Body of pancreas (tissue), 4 donors: ENCODE results near the gene SLC29A3. TPM values are rescaled to one million over a fixed set of nuclear protein-coding genes. Genes with fewer than 3 reads are reported as not detected.

ENCODE experiments used
- ATAC-seq: fragments of 150-250 bp; one replicate; pipeline ENCODE4 v1.9.1; 2016
- DNase-seq, 4 donors: peaks; one replicate each; pipeline ENCODE4 v3.0.0-alpha.2; 2019
- H3K27ac ChIP-seq, 4 donors: fragments of 200-600 bp; sonication (generic); 1 replicate in 3 of 4; 2 replicates in 1 of 4; pipeline versions ENCODE4 v1.5.1 to v1.6.1; 2016 to 2019; ENCODE audit warnings: mild to moderate bottlenecking in 1 of 4, mixed read lengths in 1 of 4, moderate library complexity in 1 of 4
- H3K27me3 ChIP-seq, 2 donors: fragments of 200-600 bp; sonication (generic); one replicate each; pipeline ENCODE4 v1.6.0; 2016; ENCODE audit warnings: mild to moderate bottlenecking in 1 of 2
- H3K36me3 ChIP-seq, 2 donors: fragments of 200-600 bp; sonication (generic); replicated peaks in 1 of 2; 2 replicates each; pipeline ENCODE4 v1.5.1; 2016; ENCODE audit warnings: low read depth in 2 of 2; ENCODE audit not compliant: insufficient read depth in 1 of 2
- H3K4me1 ChIP-seq: fragments of 200-600 bp; sonication (generic); one replicate; pipeline ENCODE4 v1.6.0; 2016
- H3K4me3 ChIP-seq, 2 donors: fragments of 200-600 bp; sonication (generic); 1 replicate in 1 of 2; 2 replicates in 1 of 2; pipeline ENCODE4 v1.5.1; 2016 to 2019
- H3K9me3 ChIP-seq, 3 donors: fragments of 200-600 bp; sonication (generic); 1 replicate in 2 of 3; 2 replicates in 1 of 3; pipeline ENCODE4 v1.5.1; 2016
- POLR2A ChIP-seq, 3 donors: fragments of 450-650 bp; IDR thresholded peaks; one replicate each; pipeline ENCODE4 v1.6.1; 2016; ENCODE audit warnings: antibody characterized with exemption in 3 of 3, mild to moderate bottlenecking in 2 of 3
- WGBS, 2 donors: methylation state at CpG; one replicate each; pipeline ENCODE4 v1.1.5; 2017; 5-methylcytosine and 5-hydroxymethylcytosine counted together
- intact Hi-C: fragments of 100-400 bp; cut with DNase I; formaldehyde crosslinking; loops from one replicate; pipeline ENCODE4 v1.15.1; 2023
- total RNA-seq, 2 donors: library from RNA; depleted of rRNA; stranded (reverse); fragments of >200 nt; gene quantifications; one replicate each; pipeline ENCODE4 v1.1.0, GENCODE V29; 2016
- TF ChIP-seq, protein P1 (sequence below), 7 experiments: fragments of 450-650 bp in 4 of 7; fragments of 200-600 bp in 3 of 7; sonication (generic) in 3 of 7; IDR thresholded peaks; one replicate each; pipeline ENCODE4 v1.5.1; 2016 to 2019; ENCODE audit warnings: antibody characterized with exemption in 7 of 7

Gene SLC29A3
- total RNA-seq, 2 donors from 2014 or later, result 0.99 to 5.2 TPM

DNA sequence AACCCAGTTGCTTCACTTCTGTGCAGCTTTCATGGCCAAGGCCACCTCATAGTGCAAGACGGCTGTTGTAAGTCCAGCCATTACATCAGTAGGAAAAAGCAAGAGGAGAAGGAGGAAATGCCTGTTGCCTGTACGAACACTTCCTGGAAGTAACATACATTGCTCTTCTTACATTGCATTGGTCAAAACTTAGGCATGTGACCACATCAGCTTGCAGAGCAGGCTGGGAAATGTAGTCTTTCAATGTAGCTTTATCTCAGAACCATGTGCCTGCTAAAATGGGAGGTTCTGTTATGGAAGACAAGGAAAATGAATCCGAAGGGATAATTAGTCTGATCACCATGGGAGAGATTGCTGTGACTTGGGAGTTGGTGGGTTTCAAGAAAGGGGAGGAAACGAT lies 4.3 kb downstream of the SLC29A3 start:
- WGBS, 2 donors, result 83 to 86% methylated on average over 4 of the region's 4 CpGs

DNA sequence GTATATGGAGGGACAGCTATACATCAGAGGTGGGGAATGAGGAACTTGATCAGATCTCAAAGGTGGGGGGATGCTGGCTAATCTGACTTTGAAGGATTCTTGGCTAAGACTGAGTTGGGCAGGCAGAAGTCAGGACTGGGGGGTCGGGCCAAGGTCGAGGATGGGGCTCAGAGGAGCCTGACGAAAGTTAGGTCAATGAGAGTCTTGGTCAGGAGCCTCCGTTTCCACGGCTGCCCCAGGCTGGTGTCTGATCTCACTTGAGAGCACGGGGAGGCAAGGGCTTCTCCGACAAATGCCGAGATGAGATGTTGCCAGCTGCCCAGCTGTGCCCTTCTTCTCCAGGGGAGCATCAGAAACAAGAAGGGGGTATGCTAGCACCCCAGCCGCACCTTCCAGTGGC lies 5.7 kb downstream of the SLC29A3 start:
- WGBS, 2 donors, result 85 to 87% methylated on average over 3 to 9 of the region's 9 CpGs
- peaks cover 5% of the 10 kb centered on the region for H3K4me1 ChIP-seq
- no peak overlapping the region for H3K4me3 ChIP-seq
- no peak overlapping the region for H3K27ac ChIP-seq
- DNase-seq, result no peak
- H3K36me3 ChIP-seq, result no peaks in the 10 kb centered on the region
- intact Hi-C loops, result no loop called here
- no peaks in the 10 kb centered on the region for H3K9me3 ChIP-seq
- TF ChIP-seq, protein P1, sequence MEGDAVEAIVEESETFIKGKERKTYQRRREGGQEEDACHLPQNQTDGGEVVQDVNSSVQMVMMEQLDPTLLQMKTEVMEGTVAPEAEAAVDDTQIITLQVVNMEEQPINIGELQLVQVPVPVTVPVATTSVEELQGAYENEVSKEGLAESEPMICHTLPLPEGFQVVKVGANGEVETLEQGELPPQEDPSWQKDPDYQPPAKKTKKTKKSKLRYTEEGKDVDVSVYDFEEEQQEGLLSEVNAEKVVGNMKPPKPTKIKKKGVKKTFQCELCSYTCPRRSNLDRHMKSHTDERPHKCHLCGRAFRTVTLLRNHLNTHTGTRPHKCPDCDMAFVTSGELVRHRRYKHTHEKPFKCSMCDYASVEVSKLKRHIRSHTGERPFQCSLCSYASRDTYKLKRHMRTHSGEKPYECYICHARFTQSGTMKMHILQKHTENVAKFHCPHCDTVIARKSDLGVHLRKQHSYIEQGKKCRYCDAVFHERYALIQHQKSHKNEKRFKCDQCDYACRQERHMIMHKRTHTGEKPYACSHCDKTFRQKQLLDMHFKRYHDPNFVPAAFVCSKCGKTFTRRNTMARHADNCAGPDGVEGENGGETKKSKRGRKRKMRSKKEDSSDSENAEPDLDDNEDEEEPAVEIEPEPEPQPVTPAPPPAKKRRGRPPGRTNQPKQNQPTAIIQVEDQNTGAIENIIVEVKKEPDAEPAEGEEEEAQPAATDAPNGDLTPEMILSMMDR (IDR thresholded peaks at IDR 0.05), result no peak
- no peak for TF ChIP-seq POLR2A (IDR thresholded peaks at IDR 0.05)
- ATAC-seq, result no peak
- H3K27me3 ChIP-seq, result no peaks in the 10 kb centered on the region

More for the DNA sequence above, 4.3 kb downstream of the SLC29A3 start:
- peaks cover 14% of the 10 kb centered on the region for H3K4me1 ChIP-seq
- ATAC-seq, result no peak
- no peaks in the 10 kb centered on the region for H3K27me3 ChIP-seq
- intact Hi-C loops, result no loop called here
- H3K9me3 ChIP-seq, result no peaks in the 10 kb centered on the region
- no peak for DNase-seq
- no peak overlapping the region for H3K4me3 ChIP-seq
- TF ChIP-seq, protein P1 (IDR thresholded peaks at IDR 0.05), result no peak
- TF ChIP-seq POLR2A (IDR thresholded peaks at IDR 0.05), result no peak
- H3K27ac ChIP-seq, result no peak overlapping the region
- H3K36me3 ChIP-seq, result no peaks in the 10 kb centered on the region

DNA sequence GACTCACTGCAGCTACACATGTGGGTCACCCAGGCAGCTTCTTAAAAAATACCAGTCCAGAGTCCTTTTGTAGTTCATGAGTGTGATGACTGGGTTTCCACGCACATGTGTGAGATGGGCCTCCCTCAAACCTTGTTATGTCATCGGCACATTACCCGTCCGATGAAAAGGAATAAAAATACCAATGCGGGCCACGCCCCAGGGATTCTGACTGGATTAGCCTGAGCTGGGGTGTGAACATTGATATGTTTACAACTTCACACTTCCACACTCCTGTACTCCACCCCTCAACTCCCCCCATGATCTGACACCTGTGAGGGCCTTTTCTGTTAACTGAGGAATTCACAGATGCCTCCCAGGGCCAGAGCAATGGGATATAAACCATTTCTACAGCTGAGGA lies 6.2 kb downstream of the SLC29A3 start:
- Histone ChIP-seq H3K27me3 (no peaks in the 10 kb centered on the region), H3K4me3 (no peak overlapping the region), H3K36me3 (no peaks in the 10 kb centered on the region), H3K9me3 (no peaks in the 10 kb centered on the region), H3K4me1 (no peaks in the 10 kb centered on the region), H3K27ac (no peak overlapping the region)
- 85 to 96% methylated on average over 6 of the region's 6 CpGs for WGBS, 2 donors
- no peak for ATAC-seq
- intact Hi-C loops, result no loop called here
- DNase-seq, result no peak
- no peak for TF ChIP-seq POLR2A (IDR thresholded peaks at IDR 0.05)
- TF ChIP-seq, protein P1 (IDR thresholded peaks at IDR 0.05), result no peak

DNA sequence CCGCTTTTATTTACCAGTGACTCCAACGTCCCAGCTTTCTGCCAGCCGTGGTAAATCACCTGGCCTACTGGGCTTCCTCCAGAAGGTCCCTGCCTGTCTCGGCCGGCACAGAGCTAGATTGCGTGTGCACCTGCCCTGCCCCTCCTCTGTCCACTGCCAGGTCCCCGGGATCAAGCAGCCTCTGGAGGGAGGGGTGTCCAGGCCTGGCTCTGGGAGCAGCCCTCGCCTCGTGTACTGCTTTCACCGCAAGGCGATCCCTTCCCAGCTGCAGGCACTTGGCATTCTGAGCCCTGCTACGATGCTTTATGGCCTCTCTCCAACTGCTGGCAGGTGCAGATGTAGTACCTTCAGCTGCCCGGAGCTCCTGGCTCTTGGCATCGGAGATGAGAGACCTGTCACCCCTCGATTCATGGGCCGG lies 7.4 kb downstream of the SLC29A3 start:
- Histone ChIP-seq H3K9me3 (no peaks in the 10 kb centered on the region), H3K27me3 (no peaks in the 10 kb centered on the region), H3K36me3 (no peaks in the 10 kb centered on the region), H3K4me3 (no peak overlapping the region), H3K27ac (no peak overlapping the region), H3K4me1 (no peaks in the 10 kb centered on the region)
- intact Hi-C loops, result no loop called here
- DNase-seq, result no peak
- 84 to 86% methylated on average over 8 to 16 of the region's 16 CpGs for WGBS, 2 donors
- no peak for ATAC-seq
- no peak for TF ChIP-seq POLR2A (IDR thresholded peaks at IDR 0.05)
- TF ChIP-seq, protein P1 (IDR thresholded peaks at IDR 0.05), result no peak

DNA sequence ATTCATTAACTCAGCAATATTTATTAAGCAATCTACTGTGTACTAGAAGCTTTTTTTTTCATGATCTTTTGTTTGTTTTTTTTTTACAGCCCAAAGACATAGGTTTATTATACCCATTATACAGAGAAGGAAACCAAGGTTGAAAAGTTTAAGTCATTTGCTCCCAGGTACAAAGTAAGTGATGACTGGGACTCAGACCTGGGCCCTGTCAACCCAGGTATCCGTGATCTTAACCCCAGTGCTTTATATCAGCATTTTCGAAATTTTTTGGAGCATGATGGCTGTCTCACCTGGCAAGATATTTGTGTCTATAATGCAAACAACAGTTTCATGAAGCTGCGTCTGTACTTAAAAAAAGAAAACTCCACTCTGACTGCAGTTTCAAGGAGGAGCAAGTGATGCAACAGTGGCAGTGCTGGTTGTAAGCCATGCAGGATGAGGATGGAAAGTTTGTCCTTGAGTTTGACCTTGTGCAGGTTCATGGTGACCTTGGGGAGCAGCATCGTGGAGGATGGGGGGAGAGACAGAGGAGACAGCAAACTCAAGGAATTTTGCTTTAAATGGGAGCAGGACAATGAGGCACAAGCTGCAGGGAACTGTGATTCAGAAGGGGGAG lies 11.8 kb downstream of the SLC29A3 start:
- TF ChIP-seq, protein P1 (IDR thresholded peaks at IDR 0.05), result no peak
- TF ChIP-seq POLR2A (IDR thresholded peaks at IDR 0.05), result no peak
- Histone ChIP-seq H3K4me3 (no peak overlapping the region), H3K4me1 (no peaks in the 10 kb centered on the region), H3K36me3 (no peaks in the 10 kb centered on the region), H3K27ac (no peak overlapping the region), H3K27me3 (no peaks in the 10 kb centered on the region), H3K9me3 (no peaks in the 10 kb centered on the region)
- 71 to 73% methylated on average over 4 of the region's 4 CpGs for whole genome bisulfite sequencing, 2 donors
- ATAC-seq (no peak), DNase-seq (no peak)
- intact Hi-C loops, result loop anchor here (10.0 kb wide), 1 partner anchor 454 kb away; no protein-coding TSS in a partner anchor
